ENCODE data around the gene SBNO2. TPM values are rescaled to one million over a fixed set of nuclear protein-coding genes. Genes with fewer than 3 reads are reported as not detected.
A peak's percentile ranks its signal among the peaks of the same experiment; 100 is the strongest.

The SBNO2 gene
- total RNA-seq, 1 experiment from 2014 or later = 97.8 TPM

- CTCF ChIA-PET = no interaction called here
- Mint-ChIP-seq H3K27me3 (ENCODE audit: unreplicated experiment) (no peaks in the 10 kb centered on the region), H3K4me3 (ENCODE audit: low read depth, unreplicated experiment) (no peak overlapping the region), H3K4me1 (ENCODE audit: low read depth, unreplicated experiment) (no peaks in the 10 kb centered on the region), H3K36me3 (ENCODE audit: insufficient read depth, unreplicated experiment) (peaks cover 59% of the 10 kb centered on the region), H3K9me3 (ENCODE audit: low read depth, unreplicated experiment) (no peaks in the 10 kb centered on the region), H3K27ac (ENCODE audit: unreplicated experiment) (no peak overlapping the region)
- BruUV-seq (replicated peaks) = no TSS peak
- intact Hi-C loops (cut with micrococcal nuclease; ENCODE audit: unreplicated experiment) = no loop called here
- no peak for TF ChIP-seq CTCF (IDR thresholded peaks at IDR 0.05; ENCODE audit: unreplicated experiment)
- no peak for DNase-seq
Observed at GRCh38 chr19:1088416-1089010, 85.6 kb downstream of the SBNO2 start.

- no peaks in the 10 kb centered on the region for H3K27me3 Mint-ChIP-seq (ENCODE audit: unreplicated experiment)
- H3K4me3 Mint-ChIP-seq (ENCODE audit: low read depth, unreplicated experiment) = no peak overlapping the region
- CTCF ChIA-PET = no interaction called here
- DNase-seq = no peak
- no peaks in the 10 kb centered on the region for H3K4me1 Mint-ChIP-seq (ENCODE audit: low read depth, unreplicated experiment)
- no TSS peak for BruUV-seq (replicated peaks)
- H3K36me3 Mint-ChIP-seq (ENCODE audit: insufficient read depth, unreplicated experiment) = peaks cover 56% of the 10 kb centered on the region
- no peak overlapping the region for H3K27ac Mint-ChIP-seq (ENCODE audit: unreplicated experiment)
- intact Hi-C loops (cut with micrococcal nuclease; ENCODE audit: unreplicated experiment) = no loop called here
- no peaks in the 10 kb centered on the region for H3K9me3 Mint-ChIP-seq (ENCODE audit: low read depth, unreplicated experiment)
- TF ChIP-seq CTCF (IDR thresholded peaks at IDR 0.05; ENCODE audit: unreplicated experiment) = no peak
Observed at GRCh38 chr19:1087813-1088415, 86.2 kb downstream of the SBNO2 start.

- Mint-ChIP-seq H3K27me3 (ENCODE audit: unreplicated experiment) (no peaks in the 10 kb centered on the region), H3K36me3 (ENCODE audit: insufficient read depth, unreplicated experiment) (peaks cover 50% of the 10 kb centered on the region), H3K27ac (ENCODE audit: unreplicated experiment) (no peak overlapping the region), H3K4me1 (ENCODE audit: low read depth, unreplicated experiment) (no peaks in the 10 kb centered on the region), H3K9me3 (ENCODE audit: low read depth, unreplicated experiment) (no peaks in the 10 kb centered on the region), H3K4me3 (ENCODE audit: low read depth, unreplicated experiment) (no peak overlapping the region)
- CTCF ChIA-PET = interaction anchor here (0.8 kb wide), 1 partner anchor 12 kb away, joined by 3 read pairs; no protein-coding TSS in a partner anchor
- BruUV-seq (replicated peaks) = TSS peak; percentile 20
- no peak for DNase-seq
- TF ChIP-seq CTCF (IDR thresholded peaks at IDR 0.05; ENCODE audit: unreplicated experiment) = no peak
- intact Hi-C loops (cut with micrococcal nuclease; ENCODE audit: unreplicated experiment) = no loop called here
Observed at GRCh38 chr19:1086613-1087012, 87.5 kb downstream of the SBNO2 start.

- no peak overlapping the region for H3K4me3 Mint-ChIP-seq (ENCODE audit: low read depth, unreplicated experiment)
- DNase-seq = no peak
- no peaks in the 10 kb centered on the region for H3K27me3 Mint-ChIP-seq (ENCODE audit: unreplicated experiment)
- CTCF ChIA-PET = interaction anchor here (0.8 kb wide), 1 partner anchor 11 kb away, joined by 3 read pairs; no protein-coding TSS in a partner anchor
- no peak overlapping the region for H3K27ac Mint-ChIP-seq (ENCODE audit: unreplicated experiment)
- no TSS peak for BruUV-seq (replicated peaks)
- no peaks in the 10 kb centered on the region for H3K4me1 Mint-ChIP-seq (ENCODE audit: low read depth, unreplicated experiment)
- TF ChIP-seq CTCF (IDR thresholded peaks at IDR 0.05; ENCODE audit: unreplicated experiment) = no peak
- peaks cover 49% of the 10 kb centered on the region for H3K36me3 Mint-ChIP-seq (ENCODE audit: insufficient read depth, unreplicated experiment)
- no peaks in the 10 kb centered on the region for H3K9me3 Mint-ChIP-seq (ENCODE audit: low read depth, unreplicated experiment)
- intact Hi-C loops (cut with micrococcal nuclease; ENCODE audit: unreplicated experiment) = no loop called here
Observed at GRCh38 chr19:1085676-1086442, 88.2 kb downstream of the SBNO2 start.
